COR-L47 (cell line): Measurements from ENCODE around the gene FBN2.
"Not testable (repeated sequence)": the region's sequence is repeated elsewhere in the genome, so short reads cannot be mapped to it uniquely, and the experiment has no call there.

Source experiments
- DNase-seq: peaks from one replicate; lab custom pipeline; 2025; lab: John Stamatoyannopoulos, UW

FBN2 gene

DNA sequence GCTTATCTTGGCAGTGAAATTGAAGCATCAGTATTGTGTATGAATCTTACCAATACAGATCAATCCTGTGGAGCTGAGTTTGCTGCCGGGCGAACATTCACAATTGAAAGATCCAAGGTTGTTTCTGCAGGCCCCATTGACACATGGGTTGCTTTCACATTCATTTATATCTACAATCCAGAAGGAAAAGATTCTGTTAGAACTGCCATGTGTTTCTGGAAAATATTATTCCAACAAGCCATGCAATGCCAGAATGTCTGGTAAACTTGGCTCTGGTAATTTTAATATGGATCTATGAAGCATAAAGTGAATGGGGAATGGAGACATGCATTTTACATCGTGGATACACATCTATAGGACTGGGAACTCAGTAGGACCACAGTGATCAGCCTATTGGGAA is 180.8 kb downstream of the FBN2 start:
- DNase-seq, result no peak

GRCh38 chr5:128355961-128356360 is 182.1 kb downstream of the FBN2 start:
- no peak for DNase-seq

DNA sequence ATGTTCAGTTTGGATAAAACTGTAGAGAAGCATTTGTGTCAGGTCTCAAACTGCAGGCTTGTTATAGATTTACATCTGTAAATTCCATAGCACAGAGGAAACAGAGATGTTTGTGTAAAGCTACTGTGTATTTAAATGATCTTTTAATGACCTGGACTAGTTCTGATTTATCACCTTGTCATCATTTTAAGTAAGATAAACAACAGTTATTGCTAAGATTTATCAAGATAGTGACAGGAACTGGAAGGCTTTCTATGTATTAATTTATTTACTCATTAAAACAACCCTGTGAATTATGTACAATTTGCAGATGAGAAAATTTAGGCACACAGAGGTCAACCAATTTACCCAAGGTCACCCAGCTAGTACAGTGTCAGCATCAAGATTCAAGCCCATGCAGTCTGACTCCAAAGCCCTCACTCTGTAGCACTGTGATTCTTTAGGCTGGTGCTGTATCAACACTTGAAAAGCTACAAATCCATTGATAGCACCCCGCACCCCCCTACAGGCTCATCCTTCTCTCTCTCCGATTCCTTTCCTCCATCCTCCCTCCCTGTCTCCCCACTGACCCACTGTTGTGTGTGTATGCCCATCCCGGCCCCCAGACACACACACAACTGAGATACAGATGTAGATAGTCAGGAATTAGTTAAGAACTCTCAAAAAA is 184.5 kb downstream of the FBN2 start:
- DNase-seq, result no peak

DNA sequence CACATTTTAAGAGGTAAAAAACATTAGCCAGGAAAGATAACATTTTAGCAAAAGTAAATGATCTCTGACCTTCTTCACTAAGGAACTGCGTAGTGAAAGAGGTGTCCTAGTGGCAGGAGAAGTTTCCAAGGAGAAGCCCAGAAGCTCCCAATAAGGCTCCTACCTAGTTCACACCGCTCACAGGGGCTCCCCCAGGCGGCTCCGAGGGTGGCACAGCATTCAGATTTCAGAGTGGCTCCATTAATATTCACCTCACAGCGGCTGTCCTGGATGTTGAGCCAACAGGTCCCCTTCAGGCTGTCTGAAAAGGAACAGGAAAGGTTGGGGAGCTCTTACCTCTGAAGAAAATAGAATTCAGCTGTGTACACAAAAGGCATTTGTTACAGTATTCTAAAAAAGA is 187.3 kb downstream of the FBN2 start:
- DNase-seq, result no peak

DNA sequence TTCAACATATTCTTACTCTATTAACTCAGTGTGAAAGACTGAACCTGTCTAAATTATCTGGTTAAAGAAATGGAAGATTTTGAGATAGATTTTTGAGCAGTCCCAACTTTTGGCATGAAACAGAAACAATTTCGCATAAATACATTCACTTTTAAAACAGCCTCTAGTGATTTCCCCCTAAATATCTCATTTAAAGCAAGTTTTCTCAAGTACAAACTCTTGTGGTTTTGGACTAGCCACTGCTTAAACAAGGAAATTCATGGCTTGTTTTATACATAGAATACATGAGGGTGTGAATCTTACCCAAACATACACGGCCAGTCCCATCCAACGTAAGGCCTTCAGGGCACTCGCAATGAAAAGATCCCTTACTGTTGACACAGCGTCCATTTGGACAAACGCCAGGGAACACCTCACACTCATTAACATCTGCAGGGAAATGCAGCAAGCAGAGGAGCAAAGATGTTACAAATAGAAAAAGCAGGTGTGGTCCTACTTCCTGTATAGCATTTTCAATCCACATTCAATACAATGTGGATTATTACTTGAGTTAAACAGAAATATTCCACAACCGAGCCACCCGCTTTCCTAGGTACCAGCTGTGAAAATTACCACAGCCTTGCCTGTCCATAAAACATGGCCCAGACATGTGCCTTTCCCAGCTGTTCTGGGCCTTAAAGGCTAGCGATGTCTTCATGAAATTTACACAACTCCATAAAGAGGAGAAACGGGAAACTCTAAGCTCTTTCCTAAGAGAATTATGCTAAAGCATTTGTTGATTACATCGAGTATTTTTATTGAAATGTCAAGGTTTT is 188.8 kb downstream of the FBN2 start:
- peak; percentile 98 for DNase-seq

- DNase-seq, result no peak
These were observed 192.0 kb downstream of the FBN2 start for GRCh38 chr5:128346038-128346437.

DNA sequence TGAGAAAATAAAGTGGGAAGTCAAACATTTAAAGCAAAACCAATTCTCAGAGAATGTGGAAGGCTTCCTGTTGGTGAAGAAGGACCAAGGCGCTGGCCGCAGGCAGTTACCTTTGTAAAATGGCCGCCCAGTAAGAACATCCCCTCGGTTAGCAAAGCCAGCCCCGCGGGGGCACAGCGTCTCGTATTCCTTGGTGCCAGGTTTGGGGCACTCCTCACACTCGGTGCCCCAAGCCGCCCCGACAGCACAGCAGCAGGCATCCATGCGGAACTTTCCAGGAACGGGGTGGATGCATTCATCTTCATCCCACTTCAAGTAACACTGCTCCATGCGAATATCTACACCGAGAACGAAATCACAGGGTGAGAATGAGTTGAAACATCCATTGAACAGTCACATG is 192.8 kb downstream of the FBN2 start:
- DNase-seq, result no peak

- no peak for DNase-seq
These were observed 194.9 kb downstream of the FBN2 start for GRCh38 chr5:128343168-128343567.

GRCh38 chr5:128341056-128341455 is 197.0 kb downstream of the FBN2 start:
- no peak for DNase-seq

GRCh38 chr5:128340648-128341047 is 197.4 kb downstream of the FBN2 start:
- no peak for DNase-seq

DNA sequence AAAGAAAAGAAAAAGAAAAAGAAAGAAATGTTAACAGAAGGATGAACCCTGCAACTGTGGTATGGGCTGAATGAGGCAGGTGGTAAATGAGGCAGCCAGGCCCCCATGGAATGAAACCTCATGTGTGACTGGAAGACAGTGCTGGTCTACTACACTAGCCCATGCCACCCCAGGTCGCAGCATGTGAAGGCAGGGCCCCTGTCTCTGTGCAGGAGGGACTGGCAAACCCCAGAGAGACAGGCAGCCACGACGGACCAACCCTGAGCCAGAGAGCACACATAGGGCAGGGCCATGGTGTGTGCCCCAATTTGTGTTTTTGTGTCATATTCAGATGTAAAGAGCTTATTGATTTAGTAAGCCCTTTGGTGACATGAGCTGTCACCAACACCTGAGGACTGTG is 198.5 kb downstream of the FBN2 start:
- no peak for DNase-seq

- no peak for DNase-seq
These were observed 199.4 kb downstream of the FBN2 start for GRCh38 chr5:128338649-128339048.

DNA sequence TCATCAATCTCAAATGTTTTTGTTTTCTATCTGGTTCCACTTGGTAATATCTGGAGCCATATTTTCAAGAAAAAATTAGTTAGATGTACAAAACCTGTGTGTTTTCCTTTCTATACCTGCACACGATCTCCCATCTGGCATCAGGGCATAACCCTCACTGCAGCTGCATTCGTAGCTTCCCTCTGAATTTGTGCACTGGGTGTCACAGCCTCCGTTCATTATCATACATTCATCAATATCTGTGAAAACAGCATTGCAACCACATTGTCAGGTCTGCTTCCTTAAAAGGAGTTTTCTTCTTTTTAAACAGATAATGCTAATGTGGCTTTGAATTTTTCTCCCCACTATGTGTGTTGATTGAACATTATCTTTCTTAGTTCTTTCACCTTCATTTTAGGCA is 202.7 kb downstream of the FBN2 start:
- DNase-seq, result no peak

DNA sequence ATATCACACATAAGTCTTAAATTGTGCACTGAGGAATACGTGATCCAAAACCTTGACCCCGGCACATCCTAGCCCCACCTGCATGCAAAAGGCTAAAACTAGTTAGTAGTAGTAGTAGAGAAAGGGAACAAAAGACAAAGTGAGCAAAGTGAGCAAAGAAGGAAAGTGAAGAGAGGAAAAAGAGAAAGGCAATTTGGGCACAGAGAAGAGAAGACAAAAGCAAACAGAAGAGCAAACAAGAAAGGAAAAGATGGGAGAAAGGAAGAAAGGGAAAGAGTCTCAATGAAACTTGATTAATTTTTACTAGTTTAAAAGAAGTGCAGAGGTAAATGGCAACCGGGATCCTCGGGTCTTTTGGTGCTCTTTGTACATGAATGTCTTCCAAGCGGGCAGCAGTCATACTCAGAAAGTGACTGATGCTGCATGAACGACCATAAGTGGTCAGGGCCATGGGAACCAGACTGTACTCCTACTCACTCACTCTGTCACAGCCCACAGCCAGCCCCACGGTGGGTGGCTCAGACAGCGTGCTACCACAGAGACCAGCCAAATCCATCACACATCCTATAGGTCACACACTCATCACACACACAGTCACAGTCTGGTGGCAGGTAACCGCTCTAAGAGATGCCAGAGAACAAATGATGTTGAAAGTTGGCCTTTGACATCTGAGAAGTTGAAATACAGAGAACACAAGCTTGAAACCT is 203.9 kb downstream of the FBN2 start:
- no peak for DNase-seq

DNA sequence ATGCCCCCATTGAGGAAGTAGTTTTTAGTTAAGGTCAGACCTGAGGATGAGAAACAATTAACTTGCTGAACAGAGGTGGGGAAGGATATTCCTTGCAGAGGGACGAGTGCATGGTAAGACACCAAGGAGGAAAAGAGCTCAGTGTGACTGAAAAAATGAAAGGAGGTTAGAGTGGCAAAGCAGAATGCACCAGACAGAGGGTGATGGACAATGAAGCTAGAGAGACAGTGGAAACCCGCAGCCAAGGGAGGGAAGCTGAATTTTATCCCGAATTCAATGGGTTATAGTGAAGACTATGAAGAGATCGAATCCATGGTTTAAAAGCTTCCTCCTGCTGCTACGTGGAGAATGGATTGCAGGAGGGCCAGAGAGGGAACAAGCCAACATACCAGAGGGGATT is 206.8 kb downstream of the FBN2 start:
- no peak for DNase-seq

GRCh38 chr5:128329386-128329939 is 208.6 kb downstream of the FBN2 start:
- no peak for DNase-seq

DNA sequence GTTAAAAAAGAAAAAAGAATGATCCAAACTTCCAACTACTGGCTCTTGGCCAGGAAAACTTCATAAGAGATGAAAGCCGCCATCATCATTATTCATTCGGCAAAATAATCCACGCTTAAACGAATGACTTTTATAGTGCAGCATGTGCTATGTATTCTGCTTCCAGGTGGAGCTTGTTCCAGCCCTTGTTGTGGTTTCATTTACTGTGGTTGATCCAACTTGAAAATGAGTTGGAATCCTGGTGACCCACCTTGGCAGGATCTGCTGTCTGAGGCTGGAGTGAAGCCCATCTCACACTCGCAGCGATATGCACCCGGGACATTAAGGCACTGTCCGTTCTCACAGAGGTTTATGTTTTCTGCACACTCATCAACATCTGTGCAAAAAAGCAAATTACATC is 209.6 kb downstream of the FBN2 start:
- no peak for DNase-seq

- DNase-seq, result no peak
These were observed 210.0 kb downstream of the FBN2 start for GRCh38 chr5:128328007-128328406.

DNA sequence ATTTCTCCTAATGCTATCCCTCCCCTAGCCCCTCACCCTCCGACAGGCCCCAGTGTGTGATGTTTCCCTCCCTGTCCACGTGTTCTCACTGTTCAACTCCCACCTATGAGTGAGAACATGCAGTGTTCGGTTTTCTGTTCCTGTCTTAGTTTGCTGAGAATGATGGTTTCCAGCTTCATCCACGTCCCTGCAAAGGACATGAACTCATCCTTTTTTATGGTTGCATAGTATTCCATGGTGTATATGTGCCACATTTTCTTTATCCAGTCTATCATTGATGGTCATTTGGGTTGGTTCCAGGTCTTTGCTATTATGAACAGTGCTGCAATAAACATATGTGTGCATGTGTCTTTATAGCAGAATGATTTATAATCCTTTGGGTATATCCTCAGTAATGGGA is 216.6 kb downstream of the FBN2 start:
- not testable (repeated sequence) for DNase-seq

- DNase-seq, result no peak
These were observed 219.4 kb downstream of the FBN2 start for GRCh38 chr5:128318691-128319090.

GRCh38 chr5:128317481-128317880 is 220.6 kb downstream of the FBN2 start:
- no peak for DNase-seq

GRCh38 chr5:128315671-128316070 is 222.4 kb downstream of the FBN2 start:
- no peak for DNase-seq

- no peak for DNase-seq
These were observed 232.7 kb downstream of the FBN2 start for GRCh38 chr5:128305341-128305740.
